ENCODE data around the gene SYCE3.

GRCh38 chr22:50578776-50579310 is 16.1 kb upstream of the SYCE3 start:
- TF ChIP-seq CTCF (IDR thresholded peaks at IDR 0.05; ENCODE audit: low read depth, low read length, poor library complexity, severe bottlenecking) (no peak), EZH2phosphoT487 (IDR thresholded peaks at IDR 0.05; ENCODE audit: borderline replicate concordance, low read length) (no peak)

All from DOHH2 (cell line).